Activated naive CD4-positive, alpha-beta T cell treated with anti-CD3 and anti-CD28 coated beads, Interleukin-2, amount 10 ng/mL, durations not matched to agents 7 days and 5 days (primary cell): ENCODE results near the gene CRYM.

Source experiments
- CTCF ChIA-PET: fragments of 350-600 bp; sonication (Branson Sonifier 250); formaldehyde crosslinking; loops from one replicate; lab custom pipeline; 2021; ENCODE audit warnings: antibody characterized with exemption; lab: Charles Lee
- DNase-seq: peaks from one replicate; pipeline ENCODE4 v3.0.0-alpha.2; 2020
- H3K27ac Mint-ChIP-seq: one replicate; pipeline ENCODE4 v1.8.0; 2021; ENCODE audit warnings: mild to moderate bottlenecking, moderate library complexity, mixed read lengths
- H3K27me3 Mint-ChIP-seq: one replicate; pipeline ENCODE4 v1.8.0; 2021; ENCODE audit warnings: mild to moderate bottlenecking, mixed read lengths
- H3K36me3 Mint-ChIP-seq: one replicate; pipeline ENCODE4 v1.8.0; 2021; ENCODE audit warnings: mixed read lengths
- H3K4me1 Mint-ChIP-seq: one replicate; pipeline ENCODE4 v1.8.0; 2021; ENCODE audit warnings: mixed read lengths
- H3K4me3 Mint-ChIP-seq: one replicate; pipeline ENCODE4 v1.8.0; 2021; ENCODE audit warnings: mild to moderate bottlenecking, moderate library complexity, mixed read lengths
- H3K9me3 Mint-ChIP-seq: one replicate; pipeline ENCODE4 v1.8.0; 2021; ENCODE audit warnings: mixed read lengths

CRYM gene

GRCh38 chr16:21219551-21219950 lies 58.5 kb downstream of the CRYM start:
- no peaks in the 10 kb centered on the region for H3K9me3 Mint-ChIP-seq
- peaks cover 12% of the 10 kb centered on the region for H3K4me1 Mint-ChIP-seq
- CTCF ChIA-PET: interaction anchor here (0.6 to 1.2 kb wide), 2 partner anchors 8 to 31 kb away, joined by 3 read pairs; no protein-coding TSS in a partner anchor

GRCh38 chr16:21218153-21218552 lies 59.9 kb downstream of the CRYM start:
- CTCF ChIA-PET: no interaction called here
- H3K27me3 Mint-ChIP-seq: peaks cover 25% of the 10 kb centered on the region
- no peaks in the 10 kb centered on the region for H3K36me3 Mint-ChIP-seq

More at GRCh38 chr16:21219551-21219950, 58.5 kb downstream of the CRYM start:
- H3K4me3 Mint-ChIP-seq: no peak overlapping the region
- DNase-seq: no peak
- no peak overlapping the region for H3K27ac Mint-ChIP-seq
- H3K27me3 Mint-ChIP-seq: peaks cover 21% of the 10 kb centered on the region
- H3K36me3 Mint-ChIP-seq: no peaks in the 10 kb centered on the region

DNA sequence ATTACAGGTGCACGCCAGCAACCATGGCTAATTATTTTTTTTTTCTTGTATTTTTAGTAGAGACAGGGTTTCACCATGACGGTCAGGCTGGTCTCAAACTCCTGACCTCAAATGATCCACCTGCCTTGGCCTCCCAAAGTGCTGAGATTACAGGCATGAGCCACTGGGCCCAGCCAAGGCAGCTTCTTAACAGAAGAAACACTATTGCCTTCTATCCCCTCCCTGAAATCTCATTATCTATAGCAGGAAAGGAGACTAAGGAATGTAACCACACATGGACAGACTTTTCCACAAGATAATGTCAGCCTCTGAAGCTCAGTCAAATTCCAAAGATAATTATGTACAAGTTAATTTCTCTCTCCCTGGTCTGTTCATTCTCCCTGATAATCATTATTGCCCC lies 61.0 kb downstream of the CRYM start:
- no peaks in the 10 kb centered on the region for H3K36me3 Mint-ChIP-seq

More at GRCh38 chr16:21218153-21218552, 59.9 kb downstream of the CRYM start:
- Mint-ChIP-seq H3K27ac (no peak overlapping the region), H3K4me3 (no peak overlapping the region), H3K4me1 (peaks cover 3% of the 10 kb centered on the region), H3K9me3 (no peaks in the 10 kb centered on the region)
- no peak for DNase-seq

DNA sequence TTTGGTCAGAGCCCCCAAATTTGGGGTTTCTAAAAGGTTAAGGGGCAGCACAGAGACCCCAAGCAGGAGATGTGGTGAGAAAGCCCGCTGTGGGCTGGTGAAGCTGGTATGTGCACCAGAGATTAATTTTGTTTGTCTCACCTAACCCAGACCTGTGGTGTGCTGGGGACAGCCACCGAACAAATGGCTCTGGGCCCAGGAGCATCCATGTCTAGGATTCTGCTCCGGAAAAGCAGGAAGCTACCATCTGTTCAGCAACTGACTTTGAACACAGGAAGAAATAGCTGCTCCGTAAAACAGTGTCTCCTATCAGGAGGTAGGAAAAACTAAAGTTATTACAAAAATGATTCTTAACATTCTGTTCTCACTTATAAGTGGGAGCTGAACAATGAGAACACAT lies 64.0 kb downstream of the CRYM start:
- Mint-ChIP-seq H3K27me3 (peaks cover 34% of the 10 kb centered on the region), H3K36me3 (no peaks in the 10 kb centered on the region), H3K4me1 (no peaks in the 10 kb centered on the region), H3K9me3 (no peaks in the 10 kb centered on the region), H3K4me3 (no peak overlapping the region), H3K27ac (no peak overlapping the region)
- DNase-seq: no peak
- CTCF ChIA-PET: no interaction called here

More for the DNA sequence above, 61.0 kb downstream of the CRYM start:
- no peak for DNase-seq
- Mint-ChIP-seq H3K4me3 (no peak overlapping the region), H3K9me3 (no peaks in the 10 kb centered on the region), H3K4me1 (no peaks in the 10 kb centered on the region), H3K27me3 (peaks cover 23% of the 10 kb centered on the region), H3K27ac (no peak overlapping the region)
- CTCF ChIA-PET: no interaction called here

GRCh38 chr16:21211486-21211885 lies 66.6 kb downstream of the CRYM start, which contains the start of gene ZP2:
ZP2 (minus strand) TSS chr16:21211574; CDS start chr16:21211547, 27 bp downstream.
- Mint-ChIP-seq H3K9me3 (no peaks in the 10 kb centered on the region), H3K4me3 (no peak within 1 kb of the TSS), H3K4me1 (no peaks in the 10 kb centered on the region), H3K27ac (no peak within 1 kb of the TSS), H3K36me3 (no peaks in the 10 kb centered on the region), H3K27me3 (peaks cover 25% of the 10 kb centered on the region)
- CTCF ChIA-PET: no interaction called here
- no peak for DNase-seq
